ENCODE data around the gene LZTS3.
A peak's percentile ranks its signal among the peaks of the same experiment; 100 is the strongest.
"Not testable (repeated sequence)": the region's sequence is repeated elsewhere in the genome, so short reads cannot be mapped to it uniquely, and the experiment has no call there.

The LZTS3 gene

DNA sequence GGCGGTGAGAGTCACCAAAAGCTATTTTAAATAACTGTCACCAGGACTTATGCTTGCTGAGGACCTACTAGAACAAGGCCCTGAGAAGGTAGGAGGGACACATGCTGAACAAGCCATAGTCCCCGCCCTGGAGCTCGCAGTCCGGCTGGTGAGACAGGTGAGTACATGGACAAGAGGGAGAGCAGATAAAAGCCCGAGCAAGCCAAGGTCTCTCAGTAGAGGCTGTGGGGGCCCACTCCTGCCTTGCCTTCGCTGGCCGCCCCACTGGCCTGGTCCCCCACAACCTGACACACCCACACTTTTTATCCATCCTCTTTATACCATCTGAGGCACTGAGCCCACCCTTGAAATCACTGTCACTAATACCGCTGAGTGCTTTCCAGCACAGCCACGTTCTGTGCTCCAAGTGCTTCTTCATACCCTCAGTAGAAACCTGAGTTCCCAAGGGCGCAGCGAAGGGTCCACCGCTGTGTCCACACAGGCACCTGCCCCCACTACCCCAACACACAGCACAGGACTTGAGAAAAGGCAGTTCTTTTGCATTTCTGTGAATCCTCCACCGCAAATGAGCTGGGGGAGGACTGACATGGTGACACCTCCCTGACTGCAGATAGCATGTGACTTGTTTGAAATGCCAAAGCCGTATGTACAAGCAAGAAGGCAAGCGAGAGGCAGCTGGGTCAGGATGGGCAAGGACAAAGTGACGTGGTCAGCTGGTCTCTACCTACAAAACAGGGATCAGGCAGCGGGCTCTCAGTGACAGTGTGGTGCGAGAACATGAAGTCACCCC is 19.1 kb upstream of the LZTS3 start:
- DNase-seq (ENCODE audit: low read depth in 2 of 2): no peak

DNA sequence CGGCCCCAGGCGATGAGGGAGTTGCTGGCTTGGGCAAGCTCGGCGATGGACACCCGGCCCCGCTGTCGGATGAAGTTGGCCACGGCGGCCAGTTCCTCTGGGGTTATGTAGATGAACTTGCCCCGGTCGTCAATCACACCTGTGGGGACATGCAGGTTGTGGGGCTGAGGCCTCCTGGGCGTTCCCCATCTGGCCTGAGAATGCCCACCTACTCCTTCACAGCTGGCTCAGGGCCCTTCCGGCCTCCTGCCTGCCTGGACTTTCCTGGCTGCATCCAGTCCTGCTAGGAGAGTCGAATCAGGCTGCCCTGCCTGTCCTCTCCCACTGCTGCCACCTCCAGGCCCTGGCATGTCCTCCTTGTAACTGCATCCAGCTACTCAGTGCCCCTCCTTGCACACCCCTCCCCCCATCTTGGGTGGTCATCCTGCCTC is 17.3 kb upstream of the LZTS3 start:
- DNase-seq (ENCODE audit: low read depth in 2 of 2): no peak

- no peak for DNase-seq (ENCODE audit: low read depth in 2 of 2)
Measured at GRCh38 chr20:3189561-3190131, 16.3 kb upstream of the LZTS3 start.

GRCh38 chr20:3188823-3189413 is 15.6 kb upstream of the LZTS3 start:
- DNase-seq (ENCODE audit: low read depth in 2 of 2): no peak

DNA sequence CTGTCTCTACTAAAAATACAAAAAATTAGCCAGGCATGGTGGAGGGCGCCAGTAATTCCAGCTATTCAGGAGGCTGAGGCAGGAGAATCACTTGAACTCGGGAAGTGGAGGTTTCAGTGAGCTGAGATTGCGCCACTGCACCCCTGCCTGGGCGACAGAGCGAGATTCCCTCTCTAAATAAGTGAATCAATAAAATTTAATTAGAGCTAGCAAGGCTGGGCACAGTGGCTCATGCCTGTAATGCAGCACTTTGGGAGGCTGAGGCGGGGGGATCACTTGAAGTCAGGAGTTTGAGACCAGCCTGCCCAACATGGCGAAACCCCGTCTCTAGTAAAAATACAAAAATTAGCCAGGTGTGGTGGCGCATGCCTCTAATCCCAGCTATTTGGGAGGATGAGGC is 14.5 kb upstream of the LZTS3 start:
- not testable (repeated sequence) for DNase-seq (ENCODE audit: low read depth in 2 of 2)

DNA sequence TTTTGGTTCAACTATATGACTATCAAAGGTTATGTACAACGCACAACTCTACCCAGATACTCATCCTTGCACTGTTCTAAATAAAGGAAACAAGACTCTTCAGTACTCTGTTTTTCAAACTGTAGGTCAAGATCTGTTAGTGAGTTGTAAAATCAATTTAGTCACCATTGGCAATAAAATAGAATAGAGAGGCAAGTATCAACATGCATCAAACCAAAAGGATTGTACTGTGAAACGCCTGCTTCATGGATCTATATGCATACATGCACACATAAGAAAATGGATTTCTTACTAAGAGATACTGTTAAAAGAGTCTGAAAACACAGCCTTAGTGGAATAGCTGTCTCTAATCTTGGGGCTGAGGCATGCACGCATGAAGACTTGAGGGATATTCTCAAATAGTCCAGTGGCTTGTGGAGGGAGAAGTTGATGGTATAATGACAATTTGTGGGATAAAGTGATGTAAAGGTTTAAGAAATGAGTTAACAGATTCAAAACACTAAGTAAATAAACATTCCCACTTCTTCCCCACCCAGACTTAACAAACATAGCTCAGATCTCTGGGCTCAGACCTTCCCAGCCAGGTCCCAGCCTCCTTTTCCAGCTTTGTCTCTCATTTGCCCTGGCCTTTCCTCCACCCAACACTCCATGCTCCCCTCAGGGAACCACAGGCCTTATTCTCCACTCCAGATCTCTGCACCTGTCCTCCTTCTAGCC is 10.7 kb upstream of the LZTS3 start:
- DNase-seq (ENCODE audit: low read depth in 2 of 2): no peak

DNA sequence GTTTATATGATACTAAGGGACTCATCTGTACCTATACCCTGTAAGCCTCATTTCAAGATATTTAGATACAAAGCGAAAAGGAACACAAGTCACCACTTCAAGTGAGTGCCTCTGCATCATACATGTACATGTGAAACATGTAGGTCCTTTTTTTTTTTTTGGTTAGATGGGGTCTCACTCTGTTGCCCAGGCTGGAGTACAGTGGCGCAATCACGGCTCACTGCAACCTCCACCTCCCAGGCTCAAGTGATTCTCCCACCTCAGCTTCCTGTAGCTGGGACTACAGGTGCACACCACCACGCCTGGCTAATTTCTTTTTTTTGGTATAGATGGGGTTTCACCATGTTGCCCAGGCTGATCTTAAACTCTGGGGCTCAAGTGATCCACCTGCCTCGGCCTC is 9.1 kb upstream of the LZTS3 start:
- not testable (repeated sequence) for DNase-seq (ENCODE audit: low read depth in 2 of 2)

GRCh38 chr20:3181270-3181669 is 7.9 kb upstream of the LZTS3 start:
- no peak for DNase-seq (ENCODE audit: low read depth in 2 of 2)

- no peak for DNase-seq (ENCODE audit: low read depth in 2 of 2)
Measured at GRCh38 chr20:3180319-3180718, 7.0 kb upstream of the LZTS3 start.

- DNase-seq (ENCODE audit: low read depth in 2 of 2): no peak
Measured at GRCh38 chr20:3177746-3178485, 4.6 kb upstream of the LZTS3 start.

DNA sequence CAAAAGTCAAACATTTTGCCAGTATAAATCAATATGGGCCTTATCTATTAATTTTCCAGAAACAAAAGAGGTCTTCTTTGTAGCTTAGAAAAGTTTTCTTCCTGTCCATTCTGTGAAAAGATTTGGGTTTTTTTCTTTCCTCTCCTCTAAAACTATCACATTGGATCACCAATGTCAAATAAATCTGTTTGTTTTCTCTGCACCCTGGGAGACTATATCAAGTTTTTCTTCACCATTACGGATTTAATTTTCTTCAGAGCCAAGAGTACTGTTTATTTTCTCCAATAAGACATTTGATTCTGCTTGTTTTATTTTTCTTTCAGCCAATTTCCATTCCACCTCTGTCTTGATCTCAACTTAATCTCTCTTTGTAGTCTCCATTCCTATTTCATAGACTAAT is 1.9 kb upstream of the LZTS3 start:
- DNase-seq (ENCODE audit: low read depth in 2 of 2): no peak

GRCh38 chr20:3174442-3175261 is 1.3 kb upstream of the LZTS3 start:
- DNase-seq (ENCODE audit: low read depth in 2 of 2): no peak

- peak; percentile 88 to 89 for DNase-seq (ENCODE audit: low read depth in 2 of 2)
Measured at GRCh38 chr20:3173610-3174441, 477 bp upstream of the LZTS3 start.

DNA sequence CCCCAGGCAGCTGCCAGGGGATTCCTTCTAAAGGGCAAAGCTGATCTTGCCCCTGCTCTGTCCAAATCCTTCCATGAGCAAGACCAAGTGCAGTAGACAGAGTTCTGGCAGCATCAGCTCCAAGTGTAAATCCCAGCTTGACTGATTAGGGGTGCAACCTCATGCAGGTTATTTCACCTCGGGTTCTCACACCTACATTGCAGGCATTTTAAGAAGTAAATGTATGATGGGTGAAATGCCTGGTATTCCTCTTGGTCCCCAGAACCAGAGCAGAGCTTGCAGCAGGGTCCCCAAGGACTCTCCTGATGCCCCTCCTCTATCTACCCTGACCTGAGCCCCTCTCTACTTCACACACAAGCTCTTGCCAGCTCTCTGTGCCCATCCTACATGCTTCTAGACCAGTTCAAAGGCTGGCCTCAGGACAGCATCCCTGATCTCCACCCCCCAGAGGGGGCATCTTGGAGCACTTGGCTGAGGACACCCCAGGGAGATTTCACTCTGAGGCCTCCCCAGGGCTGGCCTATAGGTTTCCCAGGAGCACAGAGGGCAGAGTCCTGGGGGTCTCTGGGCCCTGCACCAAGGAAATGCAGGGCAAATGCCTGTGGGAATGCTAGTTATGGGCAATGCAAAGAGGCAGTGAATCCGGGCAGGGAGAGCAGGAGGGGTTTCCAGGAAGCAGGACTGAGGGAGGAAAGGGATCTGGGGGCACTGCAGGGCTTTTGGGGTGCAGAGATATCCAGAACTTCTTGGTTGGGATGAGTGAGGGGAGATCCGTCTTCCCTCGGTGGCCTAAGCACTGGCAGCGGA is 1.0 kb downstream of the LZTS3 start:
- no peak for DNase-seq (ENCODE audit: low read depth in 2 of 2)

- no peak for DNase-seq (ENCODE audit: low read depth in 2 of 2)
Measured at GRCh38 chr20:3171391-3172125, 1.8 kb downstream of the LZTS3 start.

GRCh38 chr20:3168829-3169590 is 4.3 kb downstream of the LZTS3 start:
- DNase-seq (ENCODE audit: low read depth in 2 of 2): no peak

DNA sequence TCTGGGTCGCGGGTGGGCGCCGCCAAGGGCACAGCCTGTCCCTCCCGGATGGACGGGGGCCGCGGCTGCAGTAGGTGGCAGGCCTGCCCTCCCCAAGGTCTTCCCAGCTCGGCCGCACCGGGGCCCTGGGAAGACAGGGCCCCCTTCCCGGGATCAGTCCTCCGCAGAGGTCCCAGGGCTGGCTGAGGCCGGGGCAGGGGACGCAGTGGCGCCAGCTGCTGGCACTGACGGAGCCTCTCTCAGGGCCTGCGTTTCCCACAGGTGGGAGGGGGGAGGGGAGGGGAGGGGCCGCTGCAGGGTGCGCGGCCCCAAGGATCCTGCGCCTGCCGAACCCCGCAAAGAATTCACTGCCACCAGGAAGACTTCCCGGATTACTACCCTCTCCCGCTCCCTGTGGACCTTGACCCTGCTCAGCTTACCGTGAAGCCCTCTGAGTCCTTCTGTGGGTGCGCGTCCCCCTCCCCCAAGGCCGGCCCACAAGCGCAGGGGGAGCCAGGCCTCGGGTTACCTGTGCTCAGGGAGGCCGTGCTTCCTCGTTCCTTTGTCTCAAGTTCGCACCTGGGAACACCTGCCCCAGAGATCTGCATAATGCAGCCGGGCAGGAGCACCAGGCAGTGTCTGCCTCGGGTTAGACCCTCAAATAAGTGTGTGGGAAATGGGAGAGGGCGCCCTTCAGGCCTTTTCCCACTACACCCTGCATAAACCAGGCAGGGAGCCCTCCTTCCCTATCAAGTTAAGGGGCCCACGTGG is 5.1 kb downstream of the LZTS3 start:
- no peak for DNase-seq (ENCODE audit: low read depth in 2 of 2)

Data from stimulated activated CD4-positive, alpha-beta T cell treated with anti-CD3 and anti-CD28 coated beads, Interleukin-4, amount 100 ng/mL, for 48 hours (primary cell).